ENCODE data around the gene ARMC5.

DNA sequence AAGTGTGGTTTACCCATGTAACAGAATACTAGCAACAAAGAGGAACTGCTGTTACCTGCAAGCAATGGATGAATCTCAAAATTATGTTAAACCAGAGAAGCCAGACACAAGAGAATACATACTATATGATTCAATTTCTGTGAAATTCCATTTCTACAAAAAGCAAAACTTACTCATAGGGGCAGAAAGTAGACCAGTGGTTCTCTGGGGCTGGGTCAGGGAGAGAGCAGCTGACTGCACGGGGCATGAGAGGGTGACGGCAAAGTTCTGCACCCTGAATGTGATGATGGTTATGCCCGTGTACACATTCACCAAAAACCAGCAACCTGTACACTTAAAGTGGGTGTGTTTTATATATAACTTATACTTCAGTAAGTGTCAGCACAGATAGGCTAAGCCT is 19.8 kb upstream of the ARMC5 start:
- TF ChIP-seq, protein P1, sequence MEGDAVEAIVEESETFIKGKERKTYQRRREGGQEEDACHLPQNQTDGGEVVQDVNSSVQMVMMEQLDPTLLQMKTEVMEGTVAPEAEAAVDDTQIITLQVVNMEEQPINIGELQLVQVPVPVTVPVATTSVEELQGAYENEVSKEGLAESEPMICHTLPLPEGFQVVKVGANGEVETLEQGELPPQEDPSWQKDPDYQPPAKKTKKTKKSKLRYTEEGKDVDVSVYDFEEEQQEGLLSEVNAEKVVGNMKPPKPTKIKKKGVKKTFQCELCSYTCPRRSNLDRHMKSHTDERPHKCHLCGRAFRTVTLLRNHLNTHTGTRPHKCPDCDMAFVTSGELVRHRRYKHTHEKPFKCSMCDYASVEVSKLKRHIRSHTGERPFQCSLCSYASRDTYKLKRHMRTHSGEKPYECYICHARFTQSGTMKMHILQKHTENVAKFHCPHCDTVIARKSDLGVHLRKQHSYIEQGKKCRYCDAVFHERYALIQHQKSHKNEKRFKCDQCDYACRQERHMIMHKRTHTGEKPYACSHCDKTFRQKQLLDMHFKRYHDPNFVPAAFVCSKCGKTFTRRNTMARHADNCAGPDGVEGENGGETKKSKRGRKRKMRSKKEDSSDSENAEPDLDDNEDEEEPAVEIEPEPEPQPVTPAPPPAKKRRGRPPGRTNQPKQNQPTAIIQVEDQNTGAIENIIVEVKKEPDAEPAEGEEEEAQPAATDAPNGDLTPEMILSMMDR (IDR thresholded peaks at IDR 0.05) = no peak
- no peak for TF ChIP-seq POLR2A (IDR thresholded peaks at IDR 0.05)

All from body of pancreas (tissue), 4 donors.